ENCODE results near the gene ABHD13. TPM values are rescaled to one million over a fixed set of nuclear protein-coding genes. Genes with fewer than 3 reads are reported as not detected.

ABHD13 gene
- total RNA-seq, 2 experiments from 2014 or later = 3.8 to 4.1 TPM

DNA sequence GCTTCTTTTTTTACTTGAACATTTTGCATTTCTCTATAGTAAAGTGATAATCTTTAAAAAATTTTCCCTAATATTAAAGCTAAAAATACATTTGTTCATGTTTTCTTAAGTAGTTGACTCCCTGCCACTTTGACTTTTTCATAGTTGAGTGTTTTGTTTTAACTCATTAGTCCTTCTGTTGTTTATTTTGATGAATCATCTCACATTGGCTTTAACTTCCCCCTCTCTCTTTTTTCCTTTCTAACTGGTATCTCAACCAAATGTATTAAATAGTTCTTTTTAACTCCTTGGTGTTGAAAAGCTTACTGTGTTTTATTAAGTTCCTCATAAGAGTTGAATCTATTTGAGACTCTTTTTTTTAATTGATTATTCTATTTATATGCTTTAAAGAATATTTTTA lies 54.1 kb downstream of the ABHD13 start:
- Mint-ChIP-seq H3K4me3 (no peak overlapping the region), H3K36me3 (ENCODE audit: low read depth) (no peaks in the 10 kb centered on the region), H3K4me1 (ENCODE audit: low read depth) (peaks cover 26% of the 10 kb centered on the region), H3K27ac (no peak overlapping the region), H3K9me3 (no peaks in the 10 kb centered on the region), H3K27me3 (no peaks in the 10 kb centered on the region)
- intact Hi-C loops (cut with micrococcal nuclease) = no loop called here
- POLR2A ChIA-PET = no interaction called here
- DNase-seq = no peak
- ATAC-seq = no peak
- CTCF ChIA-PET = no interaction called here
- TF ChIP-seq, protein P1, sequence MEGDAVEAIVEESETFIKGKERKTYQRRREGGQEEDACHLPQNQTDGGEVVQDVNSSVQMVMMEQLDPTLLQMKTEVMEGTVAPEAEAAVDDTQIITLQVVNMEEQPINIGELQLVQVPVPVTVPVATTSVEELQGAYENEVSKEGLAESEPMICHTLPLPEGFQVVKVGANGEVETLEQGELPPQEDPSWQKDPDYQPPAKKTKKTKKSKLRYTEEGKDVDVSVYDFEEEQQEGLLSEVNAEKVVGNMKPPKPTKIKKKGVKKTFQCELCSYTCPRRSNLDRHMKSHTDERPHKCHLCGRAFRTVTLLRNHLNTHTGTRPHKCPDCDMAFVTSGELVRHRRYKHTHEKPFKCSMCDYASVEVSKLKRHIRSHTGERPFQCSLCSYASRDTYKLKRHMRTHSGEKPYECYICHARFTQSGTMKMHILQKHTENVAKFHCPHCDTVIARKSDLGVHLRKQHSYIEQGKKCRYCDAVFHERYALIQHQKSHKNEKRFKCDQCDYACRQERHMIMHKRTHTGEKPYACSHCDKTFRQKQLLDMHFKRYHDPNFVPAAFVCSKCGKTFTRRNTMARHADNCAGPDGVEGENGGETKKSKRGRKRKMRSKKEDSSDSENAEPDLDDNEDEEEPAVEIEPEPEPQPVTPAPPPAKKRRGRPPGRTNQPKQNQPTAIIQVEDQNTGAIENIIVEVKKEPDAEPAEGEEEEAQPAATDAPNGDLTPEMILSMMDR (IDR thresholded peaks at IDR 0.05) = no peak

- Mint-ChIP-seq H3K4me3 (no peak overlapping the region), H3K9me3 (no peaks in the 10 kb centered on the region)
These were observed 55.4 kb downstream of the ABHD13 start for GRCh38 chr13:108273429-108274118.

GRCh38 chr13:108274718-108275117 lies 56.5 kb downstream of the ABHD13 start:
- ATAC-seq (no peak), DNase-seq (no peak)
- TF ChIP-seq, protein P1 (IDR thresholded peaks at IDR 0.05) = no peak
- POLR2A ChIA-PET = no interaction called here
- CTCF ChIA-PET = no interaction called here
- Mint-ChIP-seq H3K36me3 (ENCODE audit: low read depth) (no peaks in the 10 kb centered on the region), H3K9me3 (no peaks in the 10 kb centered on the region), H3K27me3 (no peaks in the 10 kb centered on the region), H3K27ac (no peak overlapping the region), H3K4me1 (ENCODE audit: low read depth) (peaks cover 15% of the 10 kb centered on the region), H3K4me3 (no peak overlapping the region)
- intact Hi-C loops (cut with micrococcal nuclease) = no loop called here

More at GRCh38 chr13:108273429-108274118, 55.4 kb downstream of the ABHD13 start:
- CTCF ChIA-PET = no interaction called here
- H3K27ac Mint-ChIP-seq = no peak overlapping the region
- intact Hi-C loops (cut with micrococcal nuclease) = no loop called here
- TF ChIP-seq, protein P1 (IDR thresholded peaks at IDR 0.05) = no peak
- DNase-seq = no peak
- ATAC-seq = no peak
- H3K4me1 Mint-ChIP-seq (ENCODE audit: low read depth) = peaks cover 25% of the 10 kb centered on the region
- H3K27me3 Mint-ChIP-seq = no peaks in the 10 kb centered on the region
- H3K36me3 Mint-ChIP-seq (ENCODE audit: low read depth) = no peaks in the 10 kb centered on the region
- POLR2A ChIA-PET = no interaction called here

GRCh38 chr13:108276060-108276459 lies 57.9 kb downstream of the ABHD13 start:
- TF ChIP-seq, protein P1 (IDR thresholded peaks at IDR 0.05) = no peak
- H3K27ac Mint-ChIP-seq = no peak overlapping the region
- no peaks in the 10 kb centered on the region for H3K36me3 Mint-ChIP-seq (ENCODE audit: low read depth)
- ChIA-PET CTCF (interaction anchor here (1.0 kb wide), 1 partner anchor 10 kb away, joined by 5 read pairs; no protein-coding TSS in a partner anchor), POLR2A (no interaction called here)
- ATAC-seq (no peak), DNase-seq (no peak)
- intact Hi-C loops (cut with micrococcal nuclease) = no loop called here
- no peaks in the 10 kb centered on the region for H3K27me3 Mint-ChIP-seq
- peaks cover 5% of the 10 kb centered on the region for H3K4me1 Mint-ChIP-seq (ENCODE audit: low read depth)
- H3K4me3 Mint-ChIP-seq = no peak overlapping the region
- no peaks in the 10 kb centered on the region for H3K9me3 Mint-ChIP-seq

- DNase-seq (no peak), ATAC-seq (no peak)
- POLR2A ChIA-PET = no interaction called here
- TF ChIP-seq, protein P1 (IDR thresholded peaks at IDR 0.05) = no peak
- no peaks in the 10 kb centered on the region for H3K27me3 Mint-ChIP-seq
- intact Hi-C loops (cut with micrococcal nuclease) = no loop called here
- H3K27ac Mint-ChIP-seq = no peak overlapping the region
- H3K4me1 Mint-ChIP-seq (ENCODE audit: low read depth) = peaks cover under 1% of the 10 kb centered on the region
- no peaks in the 10 kb centered on the region for H3K36me3 Mint-ChIP-seq (ENCODE audit: low read depth)
- no peaks in the 10 kb centered on the region for H3K9me3 Mint-ChIP-seq
- H3K4me3 Mint-ChIP-seq = no peak overlapping the region
- CTCF ChIA-PET = no interaction called here
These were observed 60.3 kb downstream of the ABHD13 start for GRCh38 chr13:108278466-108278865.
